HepG2 (cell line): ENCODE results near the gene PLEKHG4. TPM values are rescaled to one million over a fixed set of nuclear protein-coding genes. Genes with fewer than 3 reads are reported as not detected.

Experiments used
- ATAC-seq: fragments of 200-7000 bp; cut with Tn5 transposase; 3 replicates; pipeline ENCODE4 v1.9.1; 2020; ENCODE audit warnings: mild to moderate bottlenecking, moderate library complexity
- BruUV-seq: library from RNA; stranded (reverse); fragments of 400-500 nt; replicated peaks from 2 replicates; lab custom pipeline; 2021; lab: Mats Ljungman, UMichigan
- CTCF ChIA-PET: fragments of 300-600 bp; formaldehyde crosslinking; extraction: SDS; loops from one replicate; lab custom pipeline; 2021; ENCODE audit warnings: low total read pairs, inconsistent platforms, low intra/inter-chr PET ratio; lab: Yijun Ruan, JAX
- POLR2A ChIA-PET: fragments of 350-600 bp; sonication (Branson Sonifier 250); formaldehyde crosslinking; loops from one replicate; lab custom pipeline; 2020; ENCODE audit warnings: antibody characterized with exemption, inconsistent platforms; lab: Yijun Ruan, JAX
- DNase-seq: peaks from one replicate; pipeline ENCODE4 v3.0.0-alpha.2; 2015; ENCODE audit warnings: low spot score
- FAIRE-seq: peaks from 3 replicates; lab custom pipeline; 2011; peaks lifted over from hg19 to GRCh38; lab: Jason Lieb, UNC
- H2AFZ ChIP-seq: one replicate; pipeline ENCODE4 v1.6.1; 2011; ENCODE audit warnings: low read length, inconsistent platforms
- H3K27ac ChIP-seq: fragments of 300-600 bp; 3 replicates; pipeline ENCODE4 v1.8.0; 2011; ENCODE audit warnings: mixed run types, mild to moderate bottlenecking, mixed read lengths, low read length, inconsistent platforms; ENCODE audit not compliant: insufficient read depth; ENCODE audit errors: extremely low read length
- H3K27me3 ChIP-seq, 2 experiments: fragments of 200-600 bp in 1 of 2; 2 replicates in 1 of 2; 3 replicates in 1 of 2; pipeline versions ENCODE4 v1.6.0 to v1.8.0; 2011; ENCODE audit warnings: low read length in 2 of 2, mild to moderate bottlenecking in 2 of 2, moderate library complexity in 2 of 2, inconsistent platforms in 1 of 2; ENCODE audit not compliant: insufficient read depth in 2 of 2, control insufficient read depth in 1 of 2
- H3K36me3 ChIP-seq, 2 experiments: fragments of 200-600 bp in 1 of 2; replicated peaks in 1 of 2; 2 replicates in 1 of 2; 3 replicates in 1 of 2; pipeline versions ENCODE4 v1.5.1 to v1.8.0; 2011; ENCODE audit warnings: low read length in 2 of 2, inconsistent platforms in 1 of 2; ENCODE audit not compliant: insufficient read depth in 2 of 2, control insufficient read depth in 1 of 2
- H3K4me1 ChIP-seq: 2 replicates; pipeline ENCODE4 v1.5.1; 2012; ENCODE audit warnings: low read length, inconsistent platforms; ENCODE audit not compliant: insufficient read depth
- H3K4me2 ChIP-seq: 2 replicates; pipeline ENCODE4 v1.6.0; 2011; ENCODE audit warnings: low read depth, low read length, inconsistent platforms
- H3K4me3 ChIP-seq, 3 experiments: fragments of 200-600 bp in 1 of 3; sonication (generic), shearing (Covaris generic) in 1 of 3; replicated peaks in 1 of 3; 2 replicates each; pipeline ENCODE4 v1.5.1; 2011 to 2016; ENCODE audit warnings: low read length in 3 of 3, inconsistent platforms in 2 of 3, low read depth in 2 of 3, mild to moderate bottlenecking in 2 of 3, control low read depth in 1 of 3, mixed read lengths in 1 of 3; ENCODE audit not compliant: insufficient read depth in 1 of 3
- H3K79me2 ChIP-seq: one replicate; pipeline ENCODE4 v1.6.1; 2011; ENCODE audit warnings: low read length, inconsistent platforms; ENCODE audit not compliant: insufficient read depth
- H3K9ac ChIP-seq: 2 replicates; pipeline ENCODE4 v1.6.0; 2011; ENCODE audit warnings: mild to moderate bottlenecking, low read depth, low read length, inconsistent platforms; ENCODE audit not compliant: insufficient read depth
- H3K9me3 ChIP-seq: 2 replicates; pipeline ENCODE4 v1.5.1; 2012; ENCODE audit warnings: mild to moderate bottlenecking, low read length
- H4K20me1 ChIP-seq: 2 replicates; pipeline ENCODE4 v1.6.0; 2011; ENCODE audit warnings: inconsistent platforms, mild to moderate bottlenecking, low read length, moderate library complexity; ENCODE audit not compliant: insufficient read depth
- AGO2 ChIP-seq: fragments of 200-400 bp; formaldehyde crosslinking; optimal IDR thresholded peaks from 2 replicates; pipeline ENCODE3; 2017; ENCODE audit warnings: mild to moderate bottlenecking, low read depth, low read length, moderate library complexity
- HOXA7 ChIP-seq: sonication (generic); formaldehyde crosslinking; IDR thresholded peaks from 2 replicates; pipeline ENCODE4 v1.8.1; 2022; ENCODE audit warnings: mild to moderate bottlenecking, missing genetic modification reagents, moderate library complexity
- MTA1 ChIP-seq: sonication (generic); formaldehyde crosslinking; IDR thresholded peaks from 2 replicates; pipeline ENCODE4 v1.4.0; 2020; ENCODE audit warnings: missing genetic modification reagents, mild to moderate bottlenecking, borderline replicate concordance
- NFE2L2 ChIP-seq: fragments of 150-350 bp; IDR thresholded peaks from 2 replicates; pipeline ENCODE4 v1.6.1; 2014; ENCODE audit warnings: low read length
- PCBP2 ChIP-seq: fragments of 200-400 bp; formaldehyde crosslinking; optimal IDR thresholded peaks from 2 replicates; pipeline ENCODE3; 2018; ENCODE audit warnings: low read length, low read depth; ENCODE audit not compliant: poor library complexity, severe bottlenecking
- POLR2A ChIP-seq, 2 experiments: IDR thresholded peaks; 2 replicates each; pipeline ENCODE4 v1.6.1; 2011; ENCODE audit warnings: low read depth in 2 of 2, low read length in 2 of 2, mild to moderate bottlenecking in 1 of 2, moderate library complexity in 1 of 2; ENCODE audit not compliant: insufficient read depth in 1 of 2
- RBFOX2 ChIP-seq: fragments of 200-400 bp; formaldehyde crosslinking; IDR thresholded peaks from 2 replicates; pipeline ENCODE4 v1.6.1; 2017; ENCODE audit warnings: low read depth, mild to moderate bottlenecking, low read length
- ZFP91 ChIP-seq: sonication (generic); formaldehyde crosslinking; IDR thresholded peaks from 2 replicates; pipeline ENCODE4 v1.9.0; 2022; ENCODE audit warnings: missing genetic modification reagents, mild to moderate bottlenecking, borderline replicate concordance
- ZNF12 ChIP-seq: sonication (generic); formaldehyde crosslinking; IDR thresholded peaks from 2 replicates; pipeline ENCODE4 v1.5.0; 2020; ENCODE audit warnings: missing genetic modification reagents
- ZNF768 ChIP-seq: sonication (generic); formaldehyde crosslinking; IDR thresholded peaks from 2 replicates; pipeline ENCODE4 v1.4.0; 2020; ENCODE audit warnings: missing genetic modification reagents
- WGBS: methylation state at CpG from one replicate; pipeline ENCODE4 v1.1.6; 2017; ENCODE audit warnings: low lambda C conversion rate; 5-methylcytosine and 5-hydroxymethylcytosine counted together
- in situ Hi-C: cut with HindIII; loops from 2 replicates; pipeline ENCODE4 v1.10.0; 2017; ENCODE audit warnings: low pct_unique_long_range_greater_than_20kb; ENCODE audit not compliant: extremely low pct_ligation_motif_present
- intact Hi-C: fragments of 100-400 bp; cut with micrococcal nuclease; formaldehyde crosslinking; loops from one replicate; pipeline ENCODE4 v1.10.0; 2022; ENCODE audit not compliant: unreplicated experiment
- polyA plus RNA-seq, 8 experiments: library from polyadenylated mRNA; depleted of rRNA in 3 of 8; stranded (reverse) in 7 of 8; unstranded in 1 of 8; fragments of >200 nt; fragmentation: Illumina TruSeq in 4 of 8; extraction: Trizol in 4 of 8; gene quantifications; 2 replicates each; pipeline versions ENCODE4 v1.2.1 to v1.2.3, GENCODE V29; 2011 to 2016; ENCODE audit warnings: low read depth in 4 of 8, missing spikeins in 1 of 8, mixed read lengths in 1 of 8; ENCODE audit not compliant: insufficient read depth in 1 of 8
- total RNA-seq, 5 experiments: library from RNA; depleted of rRNA; stranded (reverse); fragments of >200 nt; fragmentation: Illumina TruSeq; extraction: Trizol; gene quantifications; 2 replicates each; pipeline ENCODE4 v1.2.3, GENCODE V29; 2016; ENCODE audit warnings: low read depth in 1 of 5

Gene PLEKHG4
- total and polyA plus RNA-seq, 2 of the 13 experiments (the other 11 are each of a cell fraction or from before 2014, with no cell fraction given): 7.1 to 13.6 TPM

DNA sequence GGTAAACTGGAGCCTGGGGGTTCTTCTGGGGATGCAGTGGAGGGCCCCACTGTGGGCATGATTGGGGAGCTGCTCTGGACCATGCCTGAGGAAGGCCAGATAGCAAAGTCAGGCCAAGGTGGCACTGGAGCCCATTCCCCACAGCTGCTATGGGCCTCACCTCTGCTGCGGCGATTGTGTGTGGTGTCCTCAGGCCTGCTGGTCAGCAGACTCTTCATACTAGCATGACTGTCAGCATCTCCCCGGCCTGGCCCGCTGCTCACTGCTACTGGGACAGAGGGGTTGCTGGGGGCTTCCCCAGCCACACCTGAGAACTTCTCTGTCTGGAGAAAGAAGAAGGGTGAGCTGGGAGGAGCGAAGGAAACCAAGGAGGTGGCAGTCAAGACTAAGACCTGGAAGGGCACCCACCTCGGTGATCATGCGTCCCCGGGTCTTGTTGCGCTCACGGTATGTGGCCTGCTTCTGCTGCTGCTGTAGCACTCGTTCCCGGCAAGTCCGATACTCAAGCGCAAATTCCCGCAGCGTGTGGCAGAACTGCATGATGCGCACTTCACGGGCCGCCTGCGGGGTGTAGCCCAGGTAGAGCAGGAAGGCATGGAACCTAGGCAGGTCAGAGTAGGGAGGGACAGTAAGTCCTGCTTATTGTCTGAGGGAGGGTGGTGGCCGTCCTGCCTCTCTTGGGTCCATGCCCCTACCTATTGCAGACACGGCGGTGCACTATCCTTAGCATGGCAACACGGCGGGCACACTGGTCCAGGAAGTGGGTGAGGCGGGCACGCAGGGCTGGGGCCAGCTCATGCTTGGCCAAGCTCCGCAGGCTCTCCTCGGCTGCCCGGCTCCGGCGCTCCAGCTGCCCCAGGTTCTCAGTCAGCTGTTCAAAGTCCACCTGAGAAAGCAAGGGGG lies 49.2 kb upstream of the PLEKHG4 start:
- DNase-seq (no peak), FAIRE-seq (no peak), ATAC-seq (no peak)
- CTCF ChIA-PET: no interaction called here
- in situ Hi-C loops: no loop called here
- POLR2A ChIA-PET: interaction anchor here (4.9 kb wide), 1 partner anchor 17 kb away, joined by 24 read pairs; the partner anchor contains the start of genes FHOD1 and SLC9A5
- H3K4me1 ChIP-seq: peaks cover 22% of the 10 kb centered on the region
- 98% methylated on average over 32 of the region's 32 CpGs for WGBS
- no peaks in the 10 kb centered on the region; the same call in 1 of the 2 replicates for H4K20me1 ChIP-seq
- no peak overlapping the region for H2AFZ ChIP-seq
- no peaks in the 10 kb centered on the region for H3K9me3 ChIP-seq
- H3K9ac ChIP-seq: no peak overlapping the region
- H3K79me2 ChIP-seq: peaks cover 17% of the 10 kb centered on the region
- TF ChIP-seq ZFP91 (CRISPR knock-in tag) (peak; percentile 14; the same call in 1 of the 2 replicates), POLR2A (IDR thresholded peaks at IDR 0.05; ENCODE audit: insufficient read depth in 1 of 2, low read depth in 2 of 2, low read length in 2 of 2) (peak; percentile 11 to 43; a peak in 3 of 4 replicates), ZNF12 (CRISPR knock-in tag) (no peak), PCBP2 (no peak), RBFOX2 (peak; percentile 67), AGO2 (peak; percentile 91), ZNF768 (CRISPR knock-in tag) (peak; percentile 21; the same call in 1 of the 2 replicates), HOXA7 (CRISPR knock-in tag) (no peak), NFE2L2 (no peak), MTA1 (CRISPR knock-in tag) (0 out of 2 replicates have a peak, but pooled peaks have one; percentile 34)
- TF ChIP-seq, all 625 proteins: peak for 6
- Histone ChIP-seq H3K4me2 (no peak overlapping the region), H3K4me3 (no peak overlapping the region), H3K36me3 (peaks cover 36 to 44% of the 10 kb centered on the region in 2 experiments), H3K27ac (no peak overlapping the region), H3K27me3 (peaks cover 0 to 4% of the 10 kb centered on the region in 2 experiments; a peak in 1 of 5 replicates)
- intact Hi-C loops: loop anchor here (5.0 kb wide), 1 partner anchor 43 kb away; no protein-coding TSS in a partner anchor
- BruUV-seq: no TSS peak
